DMS114 treated with DMSO at 0.1 percent for 48 hours (cell line): ENCODE results near the gene CDK19.
"Not testable (repeated sequence)": the region's sequence is repeated elsewhere in the genome, so short reads cannot be mapped to it uniquely, and the experiment has no call there.

Source experiments
- DNase-seq: peaks from one replicate; lab custom pipeline; 2025; ENCODE audit not compliant: unreplicated experiment; lab: John Stamatoyannopoulos, UW

The CDK19 gene

DNA sequence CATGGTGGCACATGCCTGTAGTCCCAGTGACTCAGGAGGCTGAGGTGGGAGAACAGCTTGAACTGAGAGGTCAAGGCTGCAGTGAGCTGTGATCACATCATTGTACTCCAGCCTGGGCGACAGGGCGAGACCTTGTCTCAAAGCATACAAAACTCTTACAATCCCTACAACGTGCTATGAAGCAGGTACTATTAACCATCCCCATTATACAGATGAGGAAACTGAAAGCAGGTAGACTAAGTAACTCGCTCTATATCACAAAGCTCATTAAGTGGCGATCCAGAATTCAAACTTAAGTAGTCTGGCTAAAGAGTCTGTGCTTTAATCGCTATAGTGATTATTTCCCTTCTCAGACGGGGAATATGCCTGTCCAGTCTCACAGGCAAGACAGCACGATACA is 54.7 kb downstream of the CDK19 start:
- DNase-seq = no peak

DNA sequence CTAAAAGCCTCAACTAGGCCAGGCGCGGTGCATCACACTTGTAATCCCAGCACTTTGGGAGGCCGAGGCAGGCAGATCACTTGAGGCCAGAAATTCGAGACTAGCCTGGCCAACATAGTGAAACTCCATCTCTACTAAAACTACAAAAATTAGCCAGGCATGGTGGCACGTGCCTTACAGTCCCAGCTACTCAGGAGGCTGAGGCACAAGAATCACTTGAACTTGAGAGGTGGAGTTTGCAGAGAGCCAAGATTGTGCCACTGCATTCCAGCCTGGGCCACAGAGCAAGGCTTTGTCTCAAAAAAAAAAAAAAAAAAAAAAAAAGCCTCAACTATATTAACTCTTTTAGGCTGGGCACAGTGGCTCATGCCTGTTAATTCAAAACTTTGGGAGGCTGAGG is 55.2 kb downstream of the CDK19 start:
- DNase-seq = not testable (repeated sequence)

DNA sequence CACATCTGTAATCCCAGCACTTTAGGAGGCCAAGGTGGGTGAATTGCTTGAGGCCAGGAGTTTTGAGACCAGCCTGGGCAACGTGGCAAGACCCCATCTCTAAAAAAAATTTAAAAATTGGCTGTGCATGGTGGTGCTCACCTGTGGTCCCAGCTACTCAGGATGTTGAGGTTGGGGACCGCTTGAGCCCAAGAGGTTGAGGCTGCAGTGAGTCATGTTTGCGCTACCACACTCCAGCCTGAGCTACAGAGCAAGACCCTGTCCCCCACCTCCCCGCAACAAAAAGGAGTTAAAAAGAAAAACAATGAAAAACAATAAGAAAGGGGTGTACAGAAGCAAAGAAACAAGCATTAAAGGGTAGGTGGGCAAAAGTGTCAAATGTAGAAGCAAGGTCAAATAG is 57.3 kb downstream of the CDK19 start:
- DNase-seq = no peak

DNA sequence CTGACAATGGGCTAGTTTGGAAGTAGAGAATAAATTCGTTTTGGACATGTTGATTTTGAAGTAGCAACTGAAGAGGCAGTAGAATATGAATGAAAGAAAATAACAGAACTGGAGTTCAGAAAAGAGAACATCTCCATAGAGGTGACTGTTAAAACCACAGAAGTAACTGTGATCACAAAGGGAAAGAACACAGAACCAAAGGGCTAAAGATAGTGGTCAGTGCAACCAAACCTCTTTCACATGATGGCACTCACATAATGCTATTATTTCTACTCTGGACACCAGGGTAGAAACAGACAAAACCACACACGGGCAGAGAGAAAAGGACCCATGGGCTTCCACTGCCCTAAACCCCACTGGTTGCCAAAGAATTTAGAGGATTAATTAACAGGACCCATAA is 58.5 kb downstream of the CDK19 start:
- DNase-seq = no peak

DNA sequence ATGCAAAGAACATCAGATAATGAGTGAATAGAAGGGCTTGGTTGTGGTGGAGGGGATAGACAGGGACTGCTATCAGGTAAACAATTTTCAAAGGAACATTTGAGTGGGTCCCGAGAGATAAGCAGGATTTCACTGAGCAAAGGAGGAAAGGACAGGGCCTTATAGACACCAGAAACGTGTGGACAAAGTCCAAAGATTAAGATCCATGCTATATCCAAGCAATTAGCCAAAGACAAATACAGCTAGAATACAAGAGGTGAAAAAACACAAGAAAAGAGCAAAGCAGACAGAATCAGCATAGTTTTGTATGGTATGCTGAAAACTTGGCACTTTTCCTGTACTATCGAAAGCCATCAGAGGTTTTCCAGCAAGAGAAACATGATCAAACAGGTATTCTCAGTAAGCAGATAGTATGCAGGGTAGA is 59.8 kb downstream of the CDK19 start:
- DNase-seq = no peak

DNA sequence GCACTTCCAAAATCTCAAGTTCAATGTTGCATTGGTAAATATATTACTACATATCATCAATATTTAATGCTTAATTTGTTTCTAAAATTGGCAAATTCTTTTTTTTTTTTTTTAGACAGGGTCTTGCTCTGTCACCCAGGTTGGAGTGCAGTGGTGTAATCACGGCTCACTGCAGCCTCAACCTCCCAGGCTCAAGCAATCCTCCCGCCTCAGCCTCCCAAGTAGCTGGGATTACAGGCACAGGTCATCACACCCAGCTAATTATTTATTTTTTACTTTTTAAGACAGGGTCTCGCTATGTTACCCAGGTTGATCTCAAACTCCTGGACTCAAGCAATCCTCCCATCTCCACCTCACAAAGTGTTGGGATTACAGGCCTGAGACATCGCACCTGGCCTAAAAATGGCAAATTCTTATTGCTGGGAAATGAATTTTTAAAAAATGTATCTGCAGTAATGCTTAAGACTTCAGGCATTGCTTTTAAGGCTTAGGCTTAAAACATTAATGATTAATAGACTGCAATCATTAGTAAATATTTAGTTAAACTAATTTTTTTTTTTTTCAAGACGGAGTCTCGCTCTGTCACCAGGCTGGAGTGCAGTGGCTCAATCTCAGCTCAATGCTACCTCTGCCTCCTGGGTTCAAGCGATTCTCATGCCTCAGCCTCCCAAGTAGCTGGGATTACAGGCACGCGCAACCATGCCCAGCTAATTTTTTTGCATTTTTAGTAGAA is 61.2 kb downstream of the CDK19 start:
- DNase-seq = not testable (repeated sequence)

DNA sequence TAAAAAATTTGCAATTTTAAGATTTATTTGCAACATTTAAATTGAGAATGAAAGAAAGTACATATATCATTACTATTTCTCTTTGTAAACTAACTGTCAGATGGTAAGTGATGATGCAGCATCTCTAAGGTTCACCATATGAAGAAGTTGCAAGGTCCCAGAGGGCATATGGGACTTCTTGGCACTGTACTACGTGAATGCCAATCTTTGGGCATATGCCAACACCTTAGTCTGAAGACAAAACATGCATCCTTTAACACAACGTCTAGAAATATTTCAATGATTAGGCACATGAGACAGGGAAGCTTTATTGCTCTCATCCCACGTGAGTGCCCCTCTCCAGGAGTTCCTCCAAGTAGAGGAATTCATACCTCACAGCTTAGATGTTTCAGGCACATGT is 66.8 kb downstream of the CDK19 start:
- no peak for DNase-seq

DNA sequence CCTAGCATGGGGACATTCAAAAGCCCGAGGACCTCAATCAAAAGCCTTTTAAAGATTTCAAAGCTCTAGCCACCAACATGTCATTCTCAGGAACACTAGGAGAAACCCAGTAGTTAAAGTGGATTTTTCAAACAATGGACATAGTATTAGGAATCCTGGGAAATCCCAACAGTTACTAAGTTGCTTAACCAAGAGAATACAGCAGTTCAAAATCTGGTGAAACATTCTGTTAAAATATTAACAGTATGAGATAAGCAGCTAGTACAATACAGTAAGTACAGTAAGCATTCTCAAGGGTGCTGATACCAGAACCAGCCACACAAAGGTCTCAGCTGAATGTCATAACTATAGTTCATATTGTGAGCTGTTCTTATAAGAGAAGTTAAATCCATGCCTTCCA is 68.6 kb downstream of the CDK19 start:
- DNase-seq = no peak

DNA sequence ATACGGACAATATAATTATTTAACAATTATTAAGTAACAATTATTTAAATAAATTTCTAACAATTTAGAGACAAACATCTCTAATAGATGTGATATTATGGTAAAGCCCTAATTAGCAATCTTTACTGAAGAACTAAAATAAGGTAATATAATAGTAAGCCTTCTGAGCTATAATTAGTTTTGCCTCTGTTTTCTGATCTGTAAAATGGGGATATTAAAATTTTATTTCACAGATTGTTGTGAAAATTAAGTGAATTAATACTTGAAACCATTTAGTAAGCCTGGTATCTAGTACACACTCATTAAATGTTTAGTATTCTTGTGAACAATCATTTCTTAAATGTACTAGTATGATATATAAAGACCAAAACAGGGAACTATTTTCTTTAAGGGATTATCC is 70.3 kb downstream of the CDK19 start:
- no peak for DNase-seq

DNA sequence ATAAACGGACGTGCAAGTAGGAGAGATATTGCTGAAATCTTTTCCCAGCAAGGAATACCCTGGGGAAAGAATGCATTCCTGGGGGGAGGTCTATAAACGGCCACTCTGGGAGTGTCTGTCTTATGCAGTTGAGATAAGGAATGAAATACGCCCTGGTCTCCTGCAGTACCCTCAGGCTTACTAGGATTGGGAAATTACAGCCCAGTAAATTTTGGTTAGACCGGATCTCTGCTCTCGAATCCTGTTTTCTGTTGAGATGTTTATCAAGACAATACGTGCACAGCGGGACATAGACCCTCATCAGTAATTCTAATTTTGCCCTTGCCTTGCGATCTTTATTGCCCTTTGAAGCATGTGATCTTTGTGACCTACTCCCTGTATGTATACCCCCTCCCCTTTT is 72.7 kb downstream of the CDK19 start:
- DNase-seq = not testable (repeated sequence)

DNA sequence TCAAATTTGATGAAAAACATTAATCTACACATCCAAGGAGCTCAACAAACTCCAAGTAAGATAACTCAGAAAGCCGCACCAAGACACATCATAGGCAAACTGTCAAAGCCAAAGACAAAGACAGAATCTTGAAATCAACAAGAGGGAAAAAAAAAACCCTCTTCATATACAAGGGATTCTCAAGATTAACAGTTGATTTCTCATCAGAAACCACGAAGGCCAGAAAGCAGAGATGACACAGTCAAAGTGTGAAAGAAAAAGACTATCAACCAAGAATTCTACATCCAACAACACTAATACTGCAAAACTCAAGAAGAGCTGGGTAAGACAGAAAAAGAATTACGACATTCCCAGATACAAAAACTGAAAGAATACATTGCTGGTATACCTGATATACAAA is 73.8 kb downstream of the CDK19 start:
- no peak for DNase-seq

DNA sequence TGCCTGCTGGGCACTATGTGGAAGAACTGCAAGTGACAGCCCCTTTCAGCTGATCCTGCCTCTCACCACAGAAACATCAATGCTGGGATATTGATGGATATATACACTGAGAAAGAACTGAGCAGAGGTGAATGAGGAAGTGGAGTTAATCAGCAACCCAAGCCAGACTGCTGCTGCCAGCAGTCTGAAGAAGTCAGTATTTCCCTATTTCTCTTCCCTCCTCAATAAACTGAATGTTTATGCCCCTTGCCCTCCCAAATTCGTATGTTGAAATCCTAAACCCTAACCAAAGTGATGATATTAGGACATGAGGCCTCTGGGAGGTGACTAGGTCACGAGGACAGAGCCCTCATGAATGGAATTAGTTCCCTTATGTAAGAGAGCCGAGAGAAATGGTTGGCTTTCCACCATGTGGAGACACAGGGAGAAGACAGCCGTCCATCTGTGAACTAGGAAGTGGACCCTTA is 76.3 kb downstream of the CDK19 start:
- DNase-seq = no peak

DNA sequence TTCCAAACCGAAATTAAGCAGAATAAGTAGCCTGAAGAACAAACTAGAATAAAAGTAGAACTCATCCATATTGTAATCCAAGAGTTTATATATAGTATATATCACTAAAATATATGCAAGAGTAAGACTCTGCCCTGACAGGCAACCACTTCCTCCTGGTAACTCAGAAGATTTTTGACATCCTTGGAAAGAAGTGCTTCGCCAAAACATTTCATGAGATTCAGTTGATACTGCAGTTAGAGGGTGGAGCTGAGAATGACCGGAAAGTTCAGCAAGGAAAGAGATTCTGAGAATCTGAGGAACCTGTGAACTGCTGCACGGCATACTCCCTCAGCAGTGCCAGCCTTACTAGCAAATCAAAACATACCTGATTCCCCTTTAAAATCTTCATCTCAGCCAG is 79.6 kb downstream of the CDK19 start:
- no peak for DNase-seq

DNA sequence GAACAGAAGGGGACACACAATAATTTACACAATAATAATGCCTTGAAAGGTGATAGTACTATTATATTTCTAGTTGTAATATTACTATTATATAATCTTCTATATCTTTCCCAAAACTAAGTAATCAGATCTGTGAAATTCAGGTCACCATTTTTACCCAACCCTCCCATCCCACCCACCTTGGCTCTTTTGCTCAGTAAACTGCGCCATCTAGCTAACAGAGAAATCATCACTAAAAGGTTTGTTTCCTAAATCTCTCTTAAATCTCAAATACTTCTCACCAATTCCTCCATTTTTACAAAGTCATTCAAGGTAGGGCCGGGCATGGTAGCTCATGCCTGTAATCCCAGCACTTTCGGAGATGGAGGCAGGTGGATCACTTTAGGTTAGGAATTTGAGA is 83.4 kb downstream of the CDK19 start:
- no peak for DNase-seq

DNA sequence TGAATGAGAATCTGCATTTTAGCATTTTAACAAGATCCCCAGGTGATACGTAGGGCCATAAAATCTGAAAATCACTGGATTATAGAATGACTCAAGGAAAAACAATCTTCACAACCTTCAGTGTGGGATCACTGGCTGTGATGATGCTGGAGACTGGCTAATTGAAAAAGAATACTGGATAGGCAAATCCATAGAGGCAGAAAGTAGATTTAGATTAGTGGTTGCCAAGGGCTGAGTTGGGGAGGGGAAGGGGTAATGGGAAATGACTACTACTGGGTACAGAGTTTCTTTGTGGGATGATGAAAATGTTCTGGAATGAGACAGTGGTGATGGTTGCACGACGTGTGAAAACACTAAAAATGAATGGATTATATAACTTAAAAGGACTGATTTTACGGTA is 84.1 kb downstream of the CDK19 start:
- no peak for DNase-seq

DNA sequence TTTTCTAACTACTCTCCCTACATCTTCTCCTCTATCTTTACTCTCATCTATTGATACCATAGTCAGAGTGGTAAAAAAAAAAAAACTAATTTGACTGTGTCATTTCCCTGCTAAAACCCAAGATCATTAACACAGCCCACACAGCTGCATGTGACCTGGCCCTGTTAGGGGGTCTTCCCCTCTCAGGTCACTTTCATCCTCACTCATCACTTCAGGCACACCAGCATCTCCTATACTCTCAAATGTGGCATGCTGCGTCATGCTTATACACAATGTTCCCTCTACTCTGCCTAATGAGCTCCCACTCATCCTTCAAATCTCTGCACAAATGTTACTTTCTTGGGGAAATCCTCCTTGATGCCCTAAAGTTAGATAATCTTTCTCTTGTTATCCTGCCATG is 86.8 kb downstream of the CDK19 start:
- DNase-seq = no peak

DNA sequence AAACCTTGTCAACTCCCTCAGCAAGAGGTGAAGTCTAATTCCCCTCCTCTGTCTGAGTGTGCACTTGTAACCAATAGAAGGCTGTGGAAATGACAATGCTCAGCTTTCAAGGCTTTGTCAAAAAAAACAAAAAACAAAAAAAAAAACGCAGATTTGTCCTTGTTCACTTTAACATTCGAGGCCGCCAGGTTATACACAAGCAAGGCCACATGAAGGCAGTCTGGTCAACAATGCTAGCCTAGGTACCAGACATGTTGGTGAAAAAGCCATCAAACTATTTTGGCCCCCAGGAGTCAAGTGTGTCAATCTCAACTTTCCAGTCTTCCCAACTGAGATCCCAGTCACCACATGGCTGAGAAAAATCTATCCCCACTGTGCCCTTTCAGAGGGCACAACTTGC is 92.3 kb downstream of the CDK19 start:
- DNase-seq = no peak

DNA sequence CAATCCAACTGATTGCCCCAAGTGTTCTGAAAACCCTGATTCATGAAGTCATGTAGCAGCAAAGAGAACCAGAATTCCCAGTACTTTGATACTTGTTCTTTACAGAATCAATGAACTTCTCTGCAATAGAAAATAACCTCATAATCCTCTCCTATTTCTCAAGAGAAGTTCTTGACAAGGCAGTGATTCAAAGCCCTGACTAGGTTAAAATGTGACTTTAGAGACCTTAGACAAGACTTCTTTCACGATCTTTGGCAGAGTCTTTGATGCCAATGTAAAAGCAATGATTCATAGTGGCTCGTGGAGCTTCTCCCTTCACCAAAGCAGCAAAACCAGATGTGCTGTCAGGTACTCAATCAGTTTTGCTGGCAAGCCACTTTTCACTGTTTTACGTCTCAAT is 95.2 kb downstream of the CDK19 start:
- DNase-seq = no peak

DNA sequence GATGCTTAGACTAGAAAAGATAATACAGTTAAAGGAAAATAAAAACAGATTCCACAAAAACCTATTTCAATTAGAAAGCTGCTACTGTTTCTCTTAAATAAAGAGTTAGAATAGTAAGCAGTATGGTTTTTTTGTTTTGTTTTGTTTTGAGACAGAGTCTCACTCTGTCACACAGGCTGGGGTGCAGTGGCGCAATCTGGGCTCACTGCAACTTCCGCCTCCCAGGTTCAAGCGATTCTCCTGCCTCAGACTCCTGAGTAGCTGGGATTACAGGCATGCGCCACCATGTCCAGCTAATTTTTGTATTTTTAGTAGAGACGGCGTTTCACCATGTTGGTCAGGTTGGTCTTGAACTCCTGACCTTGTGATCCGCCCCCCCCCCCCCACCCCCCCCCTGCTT is 95.7 kb downstream of the CDK19 start:
- not testable (repeated sequence) for DNase-seq

DNA sequence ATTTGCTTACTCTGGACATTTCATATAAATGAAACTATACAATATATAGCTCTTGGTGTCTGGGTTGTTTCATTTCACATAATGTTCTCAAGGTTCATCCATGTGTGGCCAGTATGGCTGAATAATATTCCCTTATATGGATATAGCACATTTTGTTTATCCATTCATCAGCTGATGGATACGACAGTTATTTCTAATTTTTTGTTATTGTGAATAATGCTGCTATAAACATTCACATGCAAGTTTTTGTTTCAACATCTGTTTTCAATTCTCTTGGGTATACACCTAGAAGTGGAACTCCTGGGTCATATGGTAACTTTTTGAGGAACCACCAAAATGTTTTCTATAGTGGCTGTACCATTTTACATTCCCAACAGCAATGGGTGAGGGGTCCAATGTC is 101.1 kb downstream of the CDK19 start:
- no peak for DNase-seq

DNA sequence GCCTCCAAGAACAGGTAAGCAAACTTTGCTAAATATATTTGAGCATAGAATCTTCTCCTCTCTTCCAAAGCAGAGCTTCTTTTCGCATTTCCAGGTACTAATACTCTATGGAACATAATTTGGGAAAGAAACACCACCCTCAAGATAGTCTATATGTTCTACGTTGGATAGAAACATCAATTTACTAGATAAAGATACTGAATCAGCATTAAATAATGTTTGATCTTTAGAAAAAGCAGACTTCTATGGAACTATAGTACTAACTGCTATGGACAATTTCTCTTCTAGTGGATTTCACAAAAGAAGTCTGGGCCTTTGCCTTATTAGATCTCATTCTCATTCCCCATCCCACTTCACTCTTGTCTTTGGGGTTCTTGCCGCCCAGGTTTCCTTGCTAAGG is 103.0 kb downstream of the CDK19 start:
- DNase-seq = no peak

DNA sequence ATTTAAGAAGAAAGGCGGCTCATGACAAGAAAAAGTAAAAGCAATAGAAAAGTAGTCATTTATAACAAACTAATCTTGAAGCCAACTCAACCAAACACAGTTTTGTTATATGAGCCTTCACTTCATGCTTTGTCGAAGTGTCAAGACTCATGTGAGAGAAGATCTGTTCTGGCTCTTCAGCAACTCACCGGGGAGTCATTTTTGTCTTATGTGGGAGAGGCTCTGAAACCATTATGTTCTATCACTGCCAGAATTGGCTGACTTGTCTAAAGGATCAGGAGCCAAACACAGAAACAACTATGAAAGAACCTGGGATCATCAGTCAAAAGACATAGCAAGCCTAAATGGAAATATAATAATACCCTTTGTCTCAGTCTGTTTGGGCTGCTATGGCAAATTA is 105.2 kb downstream of the CDK19 start:
- no peak for DNase-seq

DNA sequence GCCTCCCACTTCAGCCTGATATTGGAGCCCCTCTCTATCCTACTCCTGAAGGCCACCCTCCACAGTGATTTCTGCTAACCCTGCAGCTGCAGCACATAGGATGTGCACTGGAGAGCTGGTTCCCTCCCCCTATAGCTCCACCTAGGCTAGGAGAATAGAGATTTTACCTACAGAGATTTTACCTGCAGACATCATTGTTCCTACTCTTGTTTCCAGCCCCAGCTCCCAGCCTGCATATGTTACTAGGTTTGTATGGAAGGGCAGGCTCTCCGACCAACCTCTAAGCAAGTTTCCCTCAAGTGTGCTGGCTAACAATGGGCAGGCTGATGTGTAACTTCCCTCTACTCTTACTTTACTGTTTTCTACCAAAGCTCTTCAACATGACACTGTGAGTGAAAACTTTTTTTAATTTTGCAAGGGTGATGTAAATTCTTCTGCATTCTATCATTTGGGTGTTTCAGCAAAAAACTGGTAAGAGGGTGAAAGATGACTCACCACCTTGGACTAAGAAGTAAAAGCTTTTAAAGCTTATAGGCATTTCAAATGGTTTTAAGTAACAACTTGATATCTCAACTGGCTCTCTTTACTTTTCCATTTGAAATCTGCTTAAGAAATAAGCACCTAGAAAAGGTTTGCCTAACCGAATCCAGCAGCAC is 106.8 kb downstream of the CDK19 start:
- DNase-seq = no peak
